ENCODE data around the gene IGSF21. TPM values are rescaled to one million over a fixed set of nuclear protein-coding genes. Genes with fewer than 3 reads are reported as not detected.
"Not testable (repeated sequence)": the region's sequence is repeated elsewhere in the genome, so short reads cannot be mapped to it uniquely, and the experiment has no call there.

The IGSF21 gene
- total and polyA plus RNA-seq, 2 of the 8 experiments (the other 6 are each of a cell fraction or from before 2014, with no cell fraction given): 22.5 to 28.5 TPM

- not testable (repeated sequence) for H2BK12ac ChIP-seq (ENCODE audit: low read depth, low read length); H2BK15ac ChIP-seq (ENCODE audit: low read length); H2AFZ ChIP-seq (ENCODE audit: low read length); H4K5ac ChIP-seq (ENCODE audit: insufficient read length, low read depth, low read length); H3K27ac ChIP-seq (ENCODE audit: low read depth, low read length); H3K23me2 ChIP-seq (ENCODE audit: low read depth, low read length); H3K79me1 ChIP-seq (ENCODE audit: low read depth, low read length); DNase-seq (ENCODE audit: low read depth in 1 of 2, low spot score in 2 of 2); H4K8ac ChIP-seq (ENCODE audit: extremely low read depth, insufficient read depth, low read length); H2BK120ac ChIP-seq (replicated peaks; ENCODE audit: low read depth, low read length); H3K79me2 ChIP-seq (ENCODE audit: control insufficient read depth in 1 of 2, insufficient read depth in 2 of 2, low read length in 2 of 2); H3K4me2 ChIP-seq (ENCODE audit: insufficient read depth in 1 of 2, low read depth in 2 of 2, low read length in 2 of 2); H3K36me3 ChIP-seq (ENCODE audit: control insufficient read depth in 2 of 4, insufficient read depth in 4 of 4, low read length in 3 of 4); H3K23ac ChIP-seq (ENCODE audit: insufficient read length); H3K9me3 ChIP-seq (ENCODE audit: insufficient read depth in 2 of 2, low read depth in 1 of 2, low read length in 1 of 2); H3K9ac ChIP-seq (replicated peaks in 1 of 4; ENCODE audit: extremely low read depth in 1 of 4, low read depth in 3 of 4, low read length in 3 of 4); H3K4ac ChIP-seq (replicated peaks; ENCODE audit: insufficient read length, low read depth, low read length); H3K56ac ChIP-seq (replicated peaks; ENCODE audit: insufficient read length, low read depth, low read length); H3K27me3 ChIP-seq (replicated peaks in 1 of 4; ENCODE audit: control insufficient read depth in 3 of 4, extremely low read depth in 1 of 4, insufficient read depth in 3 of 4, low read length in 3 of 4); H4K20me1 ChIP-seq (replicated peaks in 1 of 2; ENCODE audit: control insufficient read depth in 1 of 2, insufficient read depth in 2 of 2, low read length in 2 of 2); H4K91ac ChIP-seq (replicated peaks; ENCODE audit: insufficient read length, low read length); FAIRE-seq; H2AK5ac ChIP-seq (ENCODE audit: low read depth, low read length); H3K14ac ChIP-seq (ENCODE audit: insufficient read length); H3K4me3 ChIP-seq (ENCODE audit: extremely low read depth in 1 of 4, insufficient read depth in 2 of 4, low read depth in 3 of 4, low read length in 4 of 4)
- ChIA-PET CTCF (ENCODE audit: partially characterized antibody) (interaction anchor here (0.9 to 1.6 kb wide), 4 partner anchors 27 to 91 kb away, joined by 3 read pairs; no protein-coding TSS in a partner anchor), POLR2A (ENCODE audit: partially characterized antibody) (interaction anchor here (1.1 kb wide), 1 partner anchor 15 kb away, joined by 3 read pairs; no protein-coding TSS in a partner anchor)
- H3K4me1 ChIP-seq (replicated peaks in 1 of 4; ENCODE audit: control insufficient read depth in 3 of 4, insufficient read depth in 4 of 4, low read length in 3 of 4): peaks cover 13 to 32% (median 20%) of the 10 kb centered on the region in 4 experiments
- peak overlapping the region; percentile 80 for H3K18ac ChIP-seq (ENCODE audit: extremely low read depth, low read length)
- WGBS, 2 experiments (ENCODE audit: extremely low coverage in 1 of 2, insufficient coverage in 1 of 2, insufficient read length in 1 of 2, insufficient replicate concordance in 2 of 2, low coverage in 1 of 2, low lambda C conversion rate in 2 of 2, missing lambda C conversion rate in 1 of 2): 88% methylated on average over 5 of the region's 5 CpGs; no CpG with 5 or more reads in 1 of the 2 experiments
- peak overlapping the region; percentile 76; the same call in 1 of the 2 replicates for H2BK20ac ChIP-seq (ENCODE audit: low read length)
- H2BK5ac ChIP-seq (ENCODE audit: low read depth, low read length): 0 out of 2 replicates have a peak overlapping the region, but pooled peaks have one; percentile 36
Measured at GRCh38 chr1:18416126-18416525, 308.5 kb downstream of the IGSF21 start.
